Cortex of kidney (tissue), 1 donor: ENCODE results near the gene LMO4.

Experiments used
- DNase-seq: peaks from one replicate; lab custom pipeline; 2025; lab: John Stamatoyannopoulos, UW

Gene LMO4

DNA sequence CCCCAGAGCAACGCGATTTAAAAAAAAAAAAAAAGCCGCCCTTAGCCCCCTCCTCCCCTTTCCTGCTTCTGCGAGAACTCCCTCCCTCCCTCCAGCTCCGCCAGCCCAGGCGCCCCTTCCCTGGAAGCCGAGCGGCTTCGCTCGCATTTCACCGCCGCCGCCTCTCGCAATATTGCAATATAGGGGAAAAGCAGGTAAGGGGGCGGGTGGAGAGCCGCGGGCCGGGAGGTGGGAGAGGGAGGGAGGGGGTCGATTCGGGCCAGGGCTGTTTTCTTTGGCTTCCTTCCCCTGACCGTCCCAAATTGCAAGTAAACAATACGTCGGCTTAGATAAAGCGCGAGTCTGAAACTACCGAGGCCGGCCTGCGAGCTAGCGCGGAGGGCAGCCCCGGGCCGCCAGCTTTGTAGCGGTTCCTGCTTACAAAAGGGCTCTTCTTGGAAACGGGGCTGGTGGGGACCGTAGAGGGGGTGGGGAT, 408 bp downstream of the LMO4 start:
- no peak for DNase-seq

DNA sequence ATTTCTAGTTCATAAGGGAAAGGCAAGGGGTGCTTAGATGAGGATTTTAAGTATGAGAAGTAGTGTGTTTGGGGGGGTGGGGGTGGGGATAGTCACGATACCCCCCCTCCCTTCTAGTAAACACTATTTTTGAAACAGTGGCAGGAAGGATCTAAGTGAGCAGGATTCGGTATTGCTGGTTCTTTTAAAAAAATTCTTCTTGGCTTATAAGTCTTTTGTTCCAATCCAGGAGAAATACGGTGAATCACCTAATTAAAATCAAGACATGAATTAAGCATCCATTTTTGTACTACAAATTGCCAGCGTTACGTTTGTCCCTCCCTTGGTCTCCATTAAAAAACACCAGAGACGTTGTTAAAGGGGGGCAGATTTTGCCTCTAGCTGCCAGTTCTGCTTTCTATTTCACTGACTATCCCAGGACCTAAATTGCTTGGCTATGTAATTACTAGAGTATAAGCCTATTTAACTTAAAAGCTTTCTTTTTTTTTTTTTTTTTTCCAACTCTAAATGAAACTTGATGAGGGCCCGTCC, 911 bp downstream of the LMO4 start:
- no peak for DNase-seq

DNA sequence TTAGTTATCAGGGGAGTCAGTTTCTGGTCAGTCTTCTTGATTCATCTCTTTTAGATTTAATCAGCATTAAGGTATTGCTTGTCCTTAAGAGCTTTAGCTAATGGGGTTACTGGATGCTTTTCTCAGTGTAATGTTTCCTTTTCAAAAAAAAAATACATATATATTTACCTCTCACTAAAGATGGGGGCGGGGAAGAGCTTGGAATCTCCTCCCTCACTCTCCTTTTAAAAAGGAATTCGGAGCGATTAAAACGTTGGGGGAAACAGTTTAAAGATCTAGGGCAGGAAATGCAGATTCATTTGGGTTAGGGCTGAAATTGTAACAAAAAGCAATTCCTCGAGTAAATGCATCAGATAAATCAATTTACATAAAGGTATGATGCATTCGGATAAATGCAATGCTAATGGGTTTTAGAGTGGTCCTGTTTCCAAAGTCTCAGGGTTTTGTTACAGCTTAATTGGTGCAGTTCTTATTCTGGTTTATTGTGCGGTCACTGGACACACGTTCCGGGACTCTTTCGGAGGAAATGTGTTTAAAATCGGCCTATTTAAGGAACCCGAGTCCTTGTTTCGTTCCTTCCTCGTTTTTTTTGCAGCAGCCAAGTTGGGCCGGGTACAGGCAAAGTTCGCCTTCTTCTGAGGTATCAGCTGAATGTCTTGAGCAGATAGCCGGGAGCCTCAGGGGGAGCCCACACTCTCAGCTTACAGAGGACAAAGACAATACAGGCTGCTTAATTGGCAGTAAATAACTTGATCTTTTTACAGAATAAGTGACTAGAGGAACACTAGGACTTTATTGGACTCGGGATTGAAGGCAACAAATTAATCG, 1.6 kb downstream of the LMO4 start:
- no peak for DNase-seq

DNA sequence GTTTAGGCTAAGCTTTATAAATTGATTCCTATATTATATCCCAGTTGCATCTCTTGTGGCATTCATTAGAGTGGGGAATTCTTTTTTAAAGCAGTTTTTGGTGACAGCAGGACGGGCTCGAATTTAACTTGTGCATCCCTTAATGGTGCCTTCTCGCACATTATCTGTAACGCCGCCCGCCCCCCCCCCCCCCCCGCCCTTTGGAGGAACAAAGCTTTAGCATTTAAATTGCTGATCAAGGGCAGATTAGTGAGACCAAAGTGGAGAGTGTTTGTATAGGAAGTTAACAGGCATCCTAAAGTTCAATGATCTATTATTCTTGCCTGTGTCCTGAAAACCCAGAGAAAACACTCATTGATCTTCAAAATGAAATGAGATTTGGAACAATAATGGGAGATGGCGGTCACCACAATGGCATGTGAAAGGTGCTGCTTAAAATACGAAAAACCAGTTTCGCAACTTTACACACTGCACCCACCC, 2.2 kb downstream of the LMO4 start:
- DNase-seq: no peak

DNA sequence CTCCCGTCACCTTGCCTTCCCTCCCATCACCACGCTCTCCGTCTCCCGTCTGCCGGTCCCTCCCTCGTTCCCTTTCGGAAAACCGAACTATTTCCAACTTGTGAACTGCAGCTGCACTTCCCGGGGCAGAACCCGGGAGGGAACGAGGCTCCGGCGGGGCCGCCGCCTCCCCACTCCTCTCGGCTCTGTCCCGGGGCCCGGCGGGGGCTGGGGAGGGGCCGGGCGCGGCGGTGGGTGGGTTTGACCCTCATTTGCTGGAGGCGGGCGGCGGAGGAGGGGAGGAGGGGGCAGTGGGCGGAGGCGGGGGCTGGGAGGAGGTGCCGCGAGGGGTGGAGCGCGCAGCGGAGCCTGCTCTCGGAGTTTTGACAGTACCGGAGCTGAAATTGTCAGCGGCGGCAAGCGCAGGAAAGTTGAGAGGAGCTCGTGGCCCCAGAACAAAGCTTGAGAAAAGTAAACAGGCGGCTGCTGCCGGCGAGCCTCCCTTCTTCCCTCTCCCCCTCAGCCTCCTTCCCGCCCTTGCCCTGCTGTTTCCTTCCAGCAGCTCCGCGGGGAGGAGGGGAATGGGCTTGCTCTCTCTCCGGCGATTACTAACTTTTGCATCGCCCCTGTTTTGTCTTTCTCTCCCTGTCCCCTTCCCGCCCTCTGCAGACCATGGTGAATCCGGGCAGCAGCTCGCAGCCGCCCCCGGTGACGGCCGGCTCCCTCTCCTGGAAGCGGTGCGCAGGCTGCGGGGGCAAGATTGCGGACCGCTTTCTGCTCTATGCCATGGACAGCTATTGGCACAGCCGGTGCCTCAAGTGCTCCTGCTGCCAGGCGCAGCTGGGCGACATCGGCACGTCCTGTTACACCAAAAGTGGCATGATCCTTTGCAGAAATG, 2.9 kb downstream of the LMO4 start:
- peak; percentile 85 for DNase-seq

DNA sequence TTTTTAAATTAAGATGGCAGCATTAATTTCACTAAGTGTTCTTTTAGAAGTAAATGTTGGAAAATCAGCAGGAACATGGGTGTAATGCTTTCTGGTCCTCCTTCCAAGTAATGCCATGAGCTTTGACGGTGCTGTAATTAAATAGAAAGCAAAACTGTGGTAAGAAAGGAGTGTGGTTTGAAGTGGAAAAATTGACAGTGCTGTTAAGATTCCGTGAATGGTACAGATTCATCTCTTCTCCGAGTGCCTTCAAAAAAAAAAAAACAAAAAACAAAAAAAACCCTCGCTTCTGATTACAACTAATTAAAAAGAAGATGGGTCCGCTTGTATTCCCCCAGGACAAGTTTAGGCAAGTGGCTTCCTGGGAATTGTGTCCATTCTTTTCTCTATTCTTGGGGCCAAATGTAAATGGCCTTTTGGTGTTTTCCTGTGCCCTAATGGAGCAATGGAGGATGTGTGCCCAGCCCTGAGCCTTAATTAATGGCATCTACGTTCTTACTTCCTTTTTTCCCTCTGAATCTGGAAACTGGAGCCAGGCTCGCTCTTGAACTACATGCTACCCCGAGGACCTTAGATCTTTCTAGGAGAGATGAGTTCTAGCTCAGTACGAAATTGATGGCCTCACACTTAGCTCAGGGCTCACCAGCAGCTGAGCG, 5.1 kb downstream of the LMO4 start:
- DNase-seq: no peak

DNA sequence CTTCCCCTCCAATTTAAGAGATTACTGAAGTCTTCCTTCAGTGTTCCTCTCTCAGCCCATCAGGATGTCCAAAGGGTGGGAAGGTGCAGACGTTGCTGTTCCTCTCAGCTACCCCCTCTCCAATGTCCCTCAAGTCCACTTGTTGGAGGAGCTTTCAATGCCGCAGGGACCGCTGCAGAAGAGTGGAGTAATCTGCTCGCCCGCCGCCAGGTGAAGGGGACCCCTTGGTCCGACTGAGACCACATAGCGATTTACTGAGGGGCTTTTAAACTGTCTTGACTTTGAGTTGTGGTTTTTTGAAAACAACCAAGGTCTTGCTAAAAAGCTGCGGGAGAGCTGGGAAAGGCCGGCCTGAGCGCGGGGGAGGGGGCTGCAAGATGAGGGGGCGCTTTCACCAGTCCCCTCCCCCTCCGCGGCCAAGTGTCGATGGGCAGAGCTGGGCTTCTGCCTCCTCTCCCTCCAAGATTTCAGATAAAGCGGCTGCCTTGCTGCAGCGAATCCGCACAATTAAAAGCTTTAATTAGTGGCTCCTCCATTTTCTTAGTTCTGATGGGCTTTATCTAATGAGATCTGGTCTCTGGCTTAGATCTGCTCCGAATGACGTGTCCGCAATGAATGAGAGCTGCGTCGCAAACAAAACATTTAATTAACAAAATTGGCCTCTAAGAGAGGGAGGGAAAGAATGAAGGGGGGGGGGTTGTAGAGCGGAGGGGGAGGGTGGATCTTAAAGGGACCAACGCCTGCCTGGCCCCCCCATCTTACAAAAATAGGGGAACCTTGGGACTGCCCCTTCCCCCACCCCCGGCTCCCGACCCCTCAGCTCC, 5.9 kb downstream of the LMO4 start:
- no peak for DNase-seq

DNA sequence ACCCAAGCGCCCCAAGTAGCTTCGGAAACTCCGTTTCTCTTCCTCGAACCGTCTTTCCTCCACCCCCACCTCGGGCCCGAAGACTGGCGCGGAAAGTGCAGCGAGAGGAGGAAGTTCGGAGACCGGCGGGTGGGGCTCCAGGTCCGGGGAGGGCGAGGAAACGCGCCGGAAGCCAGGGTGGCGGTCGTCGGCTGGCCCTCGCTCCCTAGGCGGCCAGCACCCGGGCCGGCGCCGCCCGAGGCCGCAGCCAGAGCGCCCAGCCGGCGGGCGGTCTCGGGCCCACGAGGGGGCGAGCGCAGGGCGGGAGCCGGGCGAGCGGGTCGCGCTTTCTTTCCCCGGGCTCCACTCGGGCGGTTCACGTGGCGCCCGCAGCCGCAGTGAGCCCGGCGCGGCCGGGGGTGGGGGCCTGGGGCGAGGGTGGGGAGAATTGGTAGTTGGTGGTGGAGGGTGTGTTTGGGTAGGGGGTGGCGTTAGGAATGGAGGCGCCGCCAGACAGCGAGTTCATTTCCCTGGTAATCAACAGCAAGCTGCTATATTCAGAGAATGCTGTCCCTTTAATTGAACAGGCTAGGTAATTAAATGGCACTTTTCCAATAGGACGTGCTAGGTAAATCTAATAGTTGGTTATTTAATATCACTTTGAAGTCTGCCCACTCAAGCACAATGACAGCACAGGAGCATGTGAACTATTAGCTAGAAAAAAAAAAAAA, 6.7 kb downstream of the LMO4 start:
- no peak for DNase-seq

DNA sequence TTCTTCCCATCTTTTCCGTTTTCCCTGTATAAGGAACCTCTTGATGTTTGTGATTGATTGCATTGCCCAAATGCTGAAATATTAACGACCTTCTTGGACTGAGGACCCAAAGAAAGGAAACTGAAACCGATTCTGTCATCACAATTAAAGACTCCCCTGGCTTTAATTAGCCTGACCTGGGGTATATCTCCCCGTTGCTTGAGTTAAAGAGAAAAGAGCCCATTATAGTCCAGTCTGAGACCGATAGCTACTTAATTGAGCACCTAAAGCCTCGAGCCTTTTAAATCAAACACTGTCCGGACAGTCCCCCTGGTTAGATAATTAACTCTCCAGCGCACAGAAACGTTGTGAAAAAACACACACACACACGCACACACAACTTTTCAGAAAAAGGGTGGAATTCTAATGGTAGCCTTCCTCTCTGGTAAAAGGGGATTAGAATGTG, 8.0 kb downstream of the LMO4 start:
- no peak for DNase-seq

DNA sequence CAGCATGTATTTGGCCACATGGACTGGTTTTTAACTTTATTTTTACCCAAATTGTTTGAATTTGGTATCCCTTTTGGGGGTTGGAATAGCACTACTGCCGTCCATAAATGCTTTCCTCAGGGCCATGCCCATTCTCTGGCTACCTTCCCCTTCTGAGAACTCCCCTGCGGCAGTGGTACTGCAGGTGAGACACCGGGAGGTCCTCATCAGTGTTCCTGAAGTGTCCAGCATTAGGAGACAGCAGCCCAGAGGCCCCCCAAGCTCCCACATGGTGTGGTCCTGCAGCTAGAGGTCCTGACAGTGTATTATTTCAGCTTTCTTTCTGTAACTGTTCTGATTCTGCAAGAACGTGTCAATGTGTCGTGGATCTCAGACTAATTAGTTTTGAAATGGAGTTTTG, 8.9 kb downstream of the LMO4 start:
- no peak for DNase-seq

DNA sequence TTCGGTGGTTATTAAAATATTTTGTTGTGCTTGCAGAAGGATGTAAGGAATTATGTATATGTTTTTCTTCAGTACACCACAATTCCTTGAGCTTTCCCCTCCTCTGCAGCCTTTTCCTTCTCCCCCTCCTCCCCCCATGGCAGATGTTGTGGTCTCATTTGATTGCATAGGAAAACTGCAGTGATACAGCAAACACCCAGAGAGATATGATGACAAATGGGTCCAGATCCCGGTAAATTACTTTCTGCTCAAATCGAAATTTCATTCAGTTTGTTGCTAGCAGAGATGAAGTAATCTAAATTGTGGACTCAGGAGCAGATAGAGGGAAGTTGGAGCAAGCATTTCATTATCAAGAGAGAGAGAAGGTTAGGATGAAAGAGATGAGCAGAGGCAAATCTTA, 9.9 kb downstream of the LMO4 start:
- no peak for DNase-seq

DNA sequence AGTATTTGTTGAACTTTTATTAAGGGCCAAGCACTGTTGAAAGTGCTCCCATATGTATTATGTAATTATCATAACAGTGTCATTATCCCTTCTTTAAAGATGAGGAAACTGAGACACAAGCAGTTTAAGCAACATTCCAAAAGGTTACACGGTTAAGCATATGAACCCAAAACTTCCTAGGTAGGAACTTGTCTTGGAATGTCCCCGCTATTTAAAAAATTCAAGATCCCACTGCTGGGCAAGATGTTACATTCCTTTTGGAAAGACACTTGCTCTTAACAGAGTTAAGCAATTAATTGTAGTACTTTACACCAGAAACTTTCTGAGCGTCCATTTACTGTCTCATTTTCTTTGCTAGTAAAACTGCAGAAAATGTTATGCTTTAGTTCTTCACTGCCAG, 15.6 kb downstream of the LMO4 start:
- DNase-seq: no peak

DNA sequence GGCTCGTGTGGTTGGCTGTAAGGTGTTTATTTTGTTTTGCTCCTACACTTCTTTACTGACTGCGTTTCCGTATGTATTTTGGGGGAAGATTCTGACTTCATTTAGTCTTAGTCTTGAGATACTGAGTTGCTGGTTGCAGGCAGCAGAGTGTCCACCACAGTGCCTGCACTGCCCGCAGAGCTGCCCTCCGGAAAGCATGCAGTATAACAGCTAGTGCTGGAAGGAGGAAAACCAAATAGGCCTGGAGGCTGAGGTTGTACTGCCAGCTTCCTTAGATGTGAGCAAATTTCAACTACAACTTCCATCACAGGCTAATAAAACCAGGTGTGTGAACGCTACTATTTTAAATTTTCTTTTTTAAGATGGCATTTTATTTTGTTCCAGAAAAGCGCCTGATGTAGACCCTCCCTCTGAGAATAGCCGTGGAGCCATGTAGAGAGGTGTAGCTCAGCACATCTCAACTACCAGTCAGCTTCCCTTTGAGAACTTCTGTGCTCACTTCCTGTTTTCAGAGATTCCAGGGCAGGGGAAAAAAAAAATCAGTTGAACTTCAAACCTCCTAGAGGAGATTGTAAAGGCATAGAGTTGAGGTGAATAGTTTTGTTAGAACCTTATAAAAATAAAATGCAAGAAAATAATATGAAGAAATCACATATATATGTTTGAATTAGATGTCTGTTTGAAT, 17.6 kb downstream of the LMO4 start:
- no peak for DNase-seq

DNA sequence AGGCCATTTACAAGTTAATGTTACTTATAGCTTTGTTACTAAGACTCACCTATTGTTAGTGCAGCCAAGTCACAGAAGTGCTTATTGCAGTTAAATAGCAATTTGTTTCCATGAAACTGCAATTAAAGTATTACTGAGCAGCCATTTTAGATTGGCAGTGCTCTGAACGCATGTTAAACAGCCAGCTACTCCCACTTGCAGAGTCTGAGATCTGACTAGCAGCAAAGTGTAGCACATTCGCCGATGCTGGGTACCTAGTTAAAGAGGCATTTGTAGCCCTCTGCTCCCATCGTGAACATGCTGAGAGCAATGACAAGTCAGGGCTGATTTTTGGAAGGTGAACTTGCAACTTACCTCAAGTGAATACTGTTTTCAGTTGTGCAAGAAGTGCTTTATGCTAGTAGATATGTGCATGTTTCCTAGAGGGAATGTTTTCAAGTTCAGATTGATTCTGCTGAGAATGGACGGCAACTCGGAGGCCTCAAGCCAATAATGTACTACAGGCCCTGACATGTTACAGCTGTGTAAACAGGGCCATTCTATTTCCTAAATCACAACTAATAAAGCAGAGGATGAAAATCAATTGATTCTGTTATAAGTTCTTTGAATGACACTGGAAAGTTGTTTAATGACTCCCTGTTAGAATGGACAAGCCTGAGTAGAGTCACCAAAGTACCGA, 19.8 kb downstream of the LMO4 start:
- no peak for DNase-seq

DNA sequence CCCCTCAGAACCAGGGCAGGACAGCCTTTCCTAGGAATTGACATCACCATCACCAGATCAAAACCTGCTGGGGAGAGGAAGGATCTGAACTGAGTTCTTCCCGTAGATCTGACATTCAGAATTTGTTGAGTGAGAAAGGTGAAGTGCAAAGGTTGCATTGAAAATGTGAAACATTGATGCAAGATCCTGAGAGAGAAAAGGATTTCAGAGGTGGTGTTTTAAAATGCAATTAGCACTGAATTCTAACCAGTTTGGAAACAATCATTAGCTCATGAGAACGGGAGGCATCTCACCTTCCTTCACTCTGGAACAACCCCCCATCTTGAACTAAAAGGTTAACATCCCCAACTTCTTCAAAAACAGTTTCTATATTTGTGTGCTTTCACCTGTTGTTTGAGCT, 20.4 kb downstream of the LMO4 start:
- no peak for DNase-seq

DNA sequence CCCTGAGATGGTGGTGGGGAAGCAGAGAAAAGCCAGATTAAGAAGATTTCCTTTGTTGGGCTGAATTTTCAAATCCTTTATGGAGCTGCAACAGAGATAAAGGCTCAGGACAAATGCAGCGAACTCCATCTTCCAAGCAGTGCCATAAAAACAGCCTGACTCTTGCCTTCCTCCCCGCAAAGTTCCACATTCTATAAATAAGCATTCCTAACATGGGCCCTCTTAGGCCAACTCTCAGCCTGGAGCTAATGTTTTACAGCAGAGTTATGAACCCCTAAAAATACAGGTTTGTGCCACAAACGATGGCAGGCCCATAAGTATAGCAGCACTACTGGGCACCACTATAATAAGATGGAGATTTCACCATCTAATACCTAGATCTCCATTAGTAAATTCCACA, 27.2 kb downstream of the LMO4 start:
- DNase-seq: no peak

DNA sequence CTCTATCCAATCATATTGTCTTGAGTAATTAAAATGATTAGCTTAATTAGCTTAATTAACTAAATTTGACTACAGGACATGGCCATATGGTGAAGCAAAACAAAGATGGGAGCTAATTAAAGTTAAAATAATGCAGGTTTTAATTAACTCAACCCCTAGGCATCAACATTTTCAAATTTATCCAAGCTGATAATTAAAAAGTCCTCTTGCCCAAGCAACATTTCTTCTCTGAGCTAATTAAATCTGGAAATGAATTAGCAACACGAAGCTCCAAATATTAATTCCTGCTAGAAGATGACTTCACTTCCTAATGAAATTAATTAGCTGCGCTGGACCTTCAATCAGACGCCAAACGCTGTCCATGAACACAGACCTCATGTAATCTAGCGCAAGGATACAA, 27.9 kb downstream of the LMO4 start:
- no peak for DNase-seq

DNA sequence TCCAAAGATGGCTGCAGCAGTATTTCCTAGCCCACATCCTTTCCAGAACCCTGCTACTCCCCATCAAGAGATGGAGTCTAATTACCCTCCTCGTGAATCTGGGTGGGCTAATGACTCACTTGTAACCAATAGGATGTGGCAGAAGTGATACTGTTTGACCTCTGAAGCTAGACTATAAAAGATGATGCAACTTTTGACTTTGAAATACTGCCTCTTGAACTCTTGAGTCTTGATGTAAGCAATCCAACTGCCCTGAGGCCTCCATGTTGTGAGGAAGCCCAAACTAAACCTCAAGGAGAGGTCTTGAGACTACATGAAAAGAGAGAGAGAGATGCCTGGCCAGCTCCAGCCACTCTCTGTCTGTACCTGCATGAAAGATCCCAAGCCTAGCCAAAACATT, 29.5 kb downstream of the LMO4 start:
- no peak for DNase-seq

DNA sequence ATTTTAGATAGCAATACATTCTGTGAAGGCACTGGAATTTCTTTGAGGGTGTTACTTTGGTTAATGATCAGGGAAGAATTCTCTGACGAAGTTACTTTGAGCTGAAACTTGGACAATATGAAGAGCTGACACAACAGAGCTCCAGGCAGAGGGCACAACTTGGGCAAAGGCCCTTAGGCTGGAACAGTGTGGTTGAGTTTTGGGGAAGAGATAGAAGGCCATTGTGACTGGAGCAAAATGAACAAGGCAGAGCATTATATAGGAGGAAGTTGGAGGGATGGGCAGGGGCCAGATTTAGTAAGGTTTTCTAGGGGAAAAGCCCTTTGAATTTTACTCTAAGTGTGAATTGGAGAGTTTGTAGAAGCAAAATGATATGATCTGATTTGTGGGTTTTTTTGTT, 30.9 kb downstream of the LMO4 start:
- no peak for DNase-seq
